B cell (primary cell): ENCODE data around the gene COL21A1. TPM values are rescaled to one million over a fixed set of nuclear protein-coding genes. Genes with fewer than 3 reads are reported as not detected.

Experiments
- ATAC-seq: fragments of 200-7000 bp; cut with Tn5 transposase; one replicate; pipeline ENCODE4 v1.10.0; 2021; ENCODE audit warnings: low read depth, mild to moderate bottlenecking, moderate number of reproducible peaks, moderate library complexity
- CTCF ChIA-PET: fragments of 350-600 bp; sonication (Branson Sonifier 250); formaldehyde crosslinking; loops from one replicate; lab custom pipeline; 2021; ENCODE audit warnings: antibody characterized with exemption, inconsistent platforms; lab: Charles Lee
- POLR2A ChIA-PET: fragments of 350-600 bp; sonication (Branson Sonifier 250); formaldehyde crosslinking; loops from one replicate; lab custom pipeline; 2021; ENCODE audit warnings: antibody characterized with exemption; lab: Charles Lee
- DNase-seq: peaks from one replicate; pipeline ENCODE4 v3.0.0; 2013
- H2AFZ ChIP-seq: 2 replicates; pipeline ENCODE4 v1.6.1; 2012; ENCODE audit warnings: mild to moderate bottlenecking, low read depth, low read length; ENCODE audit not compliant: insufficient read depth, poor library complexity, severe bottlenecking
- H3K27ac ChIP-seq, 2 donors: 1 replicate in 1 of 2; 2 replicates in 1 of 2; pipeline ENCODE4 v1.5.1; 2012 to 2013; ENCODE audit warnings: low read length in 2 of 2, mild to moderate bottlenecking in 2 of 2, moderate library complexity in 1 of 2
- H3K27me3 ChIP-seq, 4 experiments: fragments of 200-600 bp in 1 of 4; sonication (generic) in 1 of 4; replicated peaks in 1 of 4; 1 replicate in 2 of 4; 2 replicates in 2 of 4; pipeline versions ENCODE4 v1.6.1 to v1.7.0; 2013 to 2016; ENCODE audit warnings: low read length in 3 of 4, mild to moderate bottlenecking in 2 of 4, mixed read lengths in 1 of 4, moderate library complexity in 1 of 4; ENCODE audit not compliant: insufficient read depth in 4 of 4, control insufficient read depth in 3 of 4; ENCODE audit errors: control extremely low read depth in 1 of 4
- H3K36me3 ChIP-seq, 2 experiments: replicated peaks in 1 of 2; 1 replicate in 1 of 2; 2 replicates in 1 of 2; pipeline versions ENCODE4 v1.6.1 to v1.7.1; 2013; ENCODE audit warnings: low read length in 1 of 2; ENCODE audit not compliant: insufficient read depth in 2 of 2, control insufficient read depth in 1 of 2; ENCODE audit errors: control extremely low read depth in 1 of 2, extremely low read depth in 1 of 2
- H3K4me1 ChIP-seq, 2 donors: fragments of 200-600 bp in 1 of 2; sonication (generic) in 1 of 2; 1 replicate in 1 of 2; 2 replicates in 1 of 2; pipeline versions ENCODE4 v1.5.1 to v1.6.1; 2013 to 2017; ENCODE audit warnings: low read length in 2 of 2; ENCODE audit not compliant: control insufficient read depth in 2 of 2, insufficient read depth in 2 of 2
- H3K4me2 ChIP-seq: replicated peaks from 2 replicates; pipeline ENCODE3; 2012; ENCODE audit warnings: mild to moderate bottlenecking, low read depth, low read length; ENCODE audit not compliant: poor library complexity, severe bottlenecking
- H3K4me3 ChIP-seq, 5 experiments: fragments of 200-600 bp in 1 of 5; sonication (generic) in 1 of 5; 1 replicate in 3 of 5; 2 replicates in 2 of 5; pipeline versions ENCODE4 v1.5.1 to v1.7.0; 2011 to 2016; ENCODE audit warnings: low read length in 4 of 5, mild to moderate bottlenecking in 4 of 5, low read depth in 2 of 5, control low read depth in 1 of 5, moderate library complexity in 1 of 5; ENCODE audit not compliant: insufficient read depth in 1 of 5; ENCODE audit errors: control extremely low read depth in 1 of 5, extremely low read depth in 1 of 5
- H3K79me2 ChIP-seq: fragments of 200-600 bp; sonication (generic); one replicate; pipeline ENCODE4 v1.6.0; 2016; ENCODE audit warnings: low read length; ENCODE audit not compliant: control insufficient read depth, insufficient read depth
- H3K9ac ChIP-seq: fragments of 200-600 bp; sonication (generic); 2 replicates; pipeline ENCODE4 v1.6.1; 2017; ENCODE audit warnings: mild to moderate bottlenecking, low read length, moderate library complexity
- H3K9me3 ChIP-seq, 3 donors: one replicate each; pipeline versions ENCODE4 v1.6.1 to v1.7.1; 2013; ENCODE audit warnings: low read length in 2 of 3; ENCODE audit not compliant: control insufficient read depth in 2 of 3, insufficient read depth in 1 of 3; ENCODE audit errors: control extremely low read depth in 1 of 3
- H4K20me1 ChIP-seq: 2 replicates; pipeline ENCODE4 v1.6.0; 2012; ENCODE audit warnings: mild to moderate bottlenecking, low read length; ENCODE audit not compliant: insufficient read depth, control insufficient read depth, poor library complexity, severe bottlenecking
- H3K27ac Mint-ChIP-seq: one replicate; pipeline ENCODE4 v1.8.0; 2021; ENCODE audit warnings: mixed read lengths
- H3K27me3 Mint-ChIP-seq: one replicate; pipeline ENCODE4 v1.8.0; 2021; ENCODE audit warnings: mixed read lengths
- H3K4me1 Mint-ChIP-seq: one replicate; pipeline ENCODE4 v1.8.0; 2021; ENCODE audit warnings: mixed read lengths
- H3K4me3 Mint-ChIP-seq: one replicate; pipeline ENCODE4 v1.8.0; 2021; ENCODE audit warnings: mixed read lengths
- H3K9me3 Mint-ChIP-seq: one replicate; pipeline ENCODE4 v1.8.0; 2022; ENCODE audit warnings: mixed read lengths; ENCODE audit not compliant: insufficient read depth
- EZH2 ChIP-seq: IDR thresholded peaks from 2 replicates; pipeline ENCODE4 v1.6.1; 2012; ENCODE audit warnings: borderline replicate concordance, low read depth, mild to moderate bottlenecking, moderate library complexity, low read length; ENCODE audit not compliant: insufficient read depth, poor library complexity, severe bottlenecking
- WGBS: methylation state at CpG from one replicate; pipeline ENCODE4 v1.1.5; 2013; ENCODE audit warnings: missing lambda C conversion rate; ENCODE audit not compliant: insufficient coverage; 5-methylcytosine and 5-hydroxymethylcytosine counted together
- intact Hi-C: fragments of 100-400 bp; cut with micrococcal nuclease; formaldehyde crosslinking; loops from one replicate; pipeline ENCODE4 v1.10.0; 2022
- polyA plus RNA-seq: library from polyadenylated mRNA; depleted of rRNA; stranded (reverse); fragments of >200 nt; gene quantifications from 2 replicates; pipeline ENCODE4 v1.2.3, GENCODE V29; 2012
- total RNA-seq, 2 donors: library from RNA; stranded (reverse); fragments of 120-200 nt in 1 of 2; gene quantifications; 1 replicate in 1 of 2; 2 replicates in 1 of 2; pipeline versions ENCODE4 v1.2.3 to v1.2.4, GENCODE V29; 2013 to 2022
- TF ChIP-seq, protein P1 (sequence below): fragments of 200-600 bp; IDR thresholded peaks from one replicate; pipeline ENCODE4 v1.8.0; 2022; ENCODE audit warnings: antibody characterized with exemption, mild to moderate bottlenecking

Gene COL21A1
- total and polyA plus RNA-seq, 2 donors (not counting 1 experiment from before 2014, with no cell fraction given) = not detected

DNA sequence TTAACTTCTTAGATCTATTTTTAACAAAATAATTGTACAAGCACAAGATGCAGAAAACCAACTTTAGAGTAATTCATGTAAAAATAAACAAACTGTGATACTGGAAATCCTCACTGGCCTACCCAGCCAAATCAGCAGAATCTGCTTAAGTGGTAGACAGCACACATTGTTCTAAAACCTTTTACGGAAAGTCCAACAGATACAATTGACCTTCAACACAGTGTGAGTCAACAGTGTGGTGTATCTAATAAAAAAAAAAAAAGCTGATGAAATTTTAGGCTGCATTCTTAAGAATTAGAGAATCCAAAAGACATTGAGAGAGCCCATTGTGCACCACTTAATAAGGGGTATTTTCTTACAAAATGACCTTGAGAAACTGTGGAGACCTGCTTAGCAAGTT, 174.5 kb downstream of the COL21A1 start:
- no peaks in the 10 kb centered on the region for H3K4me1 ChIP-seq
- H3K4me3 ChIP-seq = no peak overlapping the region
- no peaks in the 10 kb centered on the region for H3K4me1 Mint-ChIP-seq
- no peak for TF ChIP-seq EZH2
- TF ChIP-seq, protein P1, sequence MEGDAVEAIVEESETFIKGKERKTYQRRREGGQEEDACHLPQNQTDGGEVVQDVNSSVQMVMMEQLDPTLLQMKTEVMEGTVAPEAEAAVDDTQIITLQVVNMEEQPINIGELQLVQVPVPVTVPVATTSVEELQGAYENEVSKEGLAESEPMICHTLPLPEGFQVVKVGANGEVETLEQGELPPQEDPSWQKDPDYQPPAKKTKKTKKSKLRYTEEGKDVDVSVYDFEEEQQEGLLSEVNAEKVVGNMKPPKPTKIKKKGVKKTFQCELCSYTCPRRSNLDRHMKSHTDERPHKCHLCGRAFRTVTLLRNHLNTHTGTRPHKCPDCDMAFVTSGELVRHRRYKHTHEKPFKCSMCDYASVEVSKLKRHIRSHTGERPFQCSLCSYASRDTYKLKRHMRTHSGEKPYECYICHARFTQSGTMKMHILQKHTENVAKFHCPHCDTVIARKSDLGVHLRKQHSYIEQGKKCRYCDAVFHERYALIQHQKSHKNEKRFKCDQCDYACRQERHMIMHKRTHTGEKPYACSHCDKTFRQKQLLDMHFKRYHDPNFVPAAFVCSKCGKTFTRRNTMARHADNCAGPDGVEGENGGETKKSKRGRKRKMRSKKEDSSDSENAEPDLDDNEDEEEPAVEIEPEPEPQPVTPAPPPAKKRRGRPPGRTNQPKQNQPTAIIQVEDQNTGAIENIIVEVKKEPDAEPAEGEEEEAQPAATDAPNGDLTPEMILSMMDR = no peak
- no peak overlapping the region for H3K27ac Mint-ChIP-seq
- no peak overlapping the region for H3K27ac ChIP-seq
- H3K36me3 ChIP-seq = no peaks in the 10 kb centered on the region
- no peak overlapping the region for H3K4me2 ChIP-seq
- H3K4me3 Mint-ChIP-seq = no peak overlapping the region
- POLR2A ChIA-PET = no interaction called here
- H3K9ac ChIP-seq = no peak overlapping the region
- CTCF ChIA-PET = no interaction called here
- DNase-seq (no peak), ATAC-seq (no peak)
- H2AFZ ChIP-seq = no peak overlapping the region
- no peaks in the 10 kb centered on the region for H4K20me1 ChIP-seq
- no peaks in the 10 kb centered on the region for H3K9me3 ChIP-seq
- no CpG with 5 or more reads among the region's 1 CpG for WGBS
- H3K79me2 ChIP-seq = no peaks in the 10 kb centered on the region
- no peaks in the 10 kb centered on the region for H3K27me3 ChIP-seq
- no peaks in the 10 kb centered on the region for H3K27me3 Mint-ChIP-seq
- H3K9me3 Mint-ChIP-seq = peaks cover 2% of the 10 kb centered on the region
- intact Hi-C loops = no loop called here

DNA sequence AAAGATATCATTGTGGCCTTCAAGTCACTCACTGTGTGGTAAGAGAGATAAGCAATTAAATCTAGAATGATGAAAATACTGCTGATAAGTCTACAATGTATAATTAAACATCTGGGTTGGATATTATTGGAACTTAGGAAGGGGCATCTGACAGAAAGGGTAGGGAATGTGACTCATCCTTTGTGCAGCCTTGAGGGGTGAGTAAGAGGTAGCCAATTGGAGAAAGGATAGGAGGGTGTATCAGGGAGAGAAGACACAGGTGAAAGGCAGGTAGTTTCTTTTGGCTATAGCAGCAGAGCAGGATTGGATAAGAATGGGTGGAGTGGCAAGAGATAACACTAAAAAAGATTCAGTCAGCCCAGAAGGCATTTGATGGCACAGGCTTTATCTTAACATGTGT, 182.0 kb downstream of the COL21A1 start:
- Histone ChIP-seq H3K4me1 (no peaks in the 10 kb centered on the region), H3K4me3 (no peak overlapping the region), H4K20me1 (no peaks in the 10 kb centered on the region), H3K9me3 (no peaks in the 10 kb centered on the region), H3K36me3 (no peaks in the 10 kb centered on the region), H3K4me2 (no peak overlapping the region), H3K27ac (no peak overlapping the region), H2AFZ (no peak overlapping the region), H3K9ac (no peak overlapping the region), H3K79me2 (no peaks in the 10 kb centered on the region), H3K27me3 (no peaks in the 10 kb centered on the region)
- ChIA-PET POLR2A (no interaction called here), CTCF (no interaction called here)
- intact Hi-C loops = no loop called here
- Mint-ChIP-seq H3K27ac (no peak overlapping the region), H3K9me3 (no peaks in the 10 kb centered on the region), H3K27me3 (no peaks in the 10 kb centered on the region), H3K4me1 (no peaks in the 10 kb centered on the region), H3K4me3 (no peak overlapping the region)
- TF ChIP-seq, protein P1 = no peak
- TF ChIP-seq EZH2 = no peak
- ATAC-seq (no peak), DNase-seq (no peak)
